OCI-M2 (cell line): ENCODE data around the gene SLC25A38.
"Not testable (repeated sequence)": the region's sequence is repeated elsewhere in the genome, so short reads cannot be mapped to it uniquely, and the experiment has no call there.

ENCODE experiments used
- DNase-seq: peaks from one replicate; lab custom pipeline; 2025; ENCODE audit not compliant: unreplicated experiment; lab: John Stamatoyannopoulos, UW

SLC25A38 gene, protein sequence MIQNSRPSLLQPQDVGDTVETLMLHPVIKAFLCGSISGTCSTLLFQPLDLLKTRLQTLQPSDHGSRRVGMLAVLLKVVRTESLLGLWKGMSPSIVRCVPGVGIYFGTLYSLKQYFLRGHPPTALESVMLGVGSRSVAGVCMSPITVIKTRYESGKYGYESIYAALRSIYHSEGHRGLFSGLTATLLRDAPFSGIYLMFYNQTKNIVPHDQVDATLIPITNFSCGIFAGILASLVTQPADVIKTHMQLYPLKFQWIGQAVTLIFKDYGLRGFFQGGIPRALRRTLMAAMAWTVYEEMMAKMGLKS

DNA sequence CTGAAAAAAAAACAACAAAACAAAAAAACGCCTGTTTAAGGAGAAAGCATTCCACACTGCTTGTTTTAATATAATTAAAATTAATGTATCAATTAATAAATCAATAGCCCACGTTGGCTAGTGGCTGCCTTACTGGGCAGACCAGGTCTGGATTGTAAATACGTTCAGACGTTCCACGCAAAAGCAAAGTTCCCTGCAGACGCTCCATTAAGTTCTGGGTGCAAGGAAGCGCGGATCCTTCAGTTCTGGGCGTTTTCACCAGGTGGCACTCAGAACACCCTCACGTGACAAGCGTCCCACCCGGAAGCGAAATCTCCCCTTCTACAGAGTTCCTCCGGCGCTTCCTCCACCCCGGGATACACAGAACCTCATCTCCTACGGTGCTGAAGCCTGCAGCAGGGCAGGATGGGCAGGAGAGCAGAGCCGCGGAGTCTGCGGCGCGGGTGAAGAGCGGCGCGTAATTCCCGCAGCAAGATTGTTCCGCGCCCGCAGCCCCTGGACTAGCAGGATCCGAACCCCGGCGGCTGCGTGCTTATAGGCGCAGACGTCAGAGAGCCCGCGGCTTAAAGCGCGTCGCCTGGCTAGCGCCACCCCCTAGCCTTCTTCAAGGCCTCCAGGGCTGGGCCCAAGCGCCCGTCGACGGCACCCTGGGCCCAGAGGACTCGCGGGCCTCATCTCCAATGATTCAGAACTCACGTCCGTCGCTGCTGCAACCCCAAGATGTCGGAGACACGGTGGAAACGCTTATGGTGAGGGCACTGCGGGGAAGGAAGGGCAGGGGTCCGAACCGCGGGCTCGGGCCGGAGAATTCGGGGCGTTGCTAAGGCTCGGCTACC lies at the start of gene SLC25A38:
SLC25A38 (plus strand) TSS at position 326 of the 836 bp plus-strand sequence; CDS start at position 681, 355 bp downstream.
- DNase-seq: no peak

DNA sequence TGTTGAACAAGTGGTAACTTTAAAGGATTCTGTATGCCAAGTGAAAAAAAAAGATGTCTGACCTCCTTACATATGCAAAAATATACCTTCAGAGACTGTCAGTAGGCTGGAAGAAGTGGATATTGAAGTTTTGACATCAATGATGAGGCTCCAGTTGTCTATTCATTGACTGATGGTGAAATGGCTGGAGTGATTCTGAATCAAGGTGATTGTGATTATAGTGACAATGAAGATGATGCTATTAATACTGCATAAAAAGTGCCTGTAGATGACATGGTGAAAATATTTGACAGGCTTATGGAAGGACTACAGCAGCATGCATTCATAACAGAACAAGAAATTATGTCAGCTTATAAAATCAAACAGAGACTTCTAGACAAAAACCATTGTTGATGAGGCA lies 49.6 kb upstream of the SLC25A38 start:
- DNase-seq: no peak

DNA sequence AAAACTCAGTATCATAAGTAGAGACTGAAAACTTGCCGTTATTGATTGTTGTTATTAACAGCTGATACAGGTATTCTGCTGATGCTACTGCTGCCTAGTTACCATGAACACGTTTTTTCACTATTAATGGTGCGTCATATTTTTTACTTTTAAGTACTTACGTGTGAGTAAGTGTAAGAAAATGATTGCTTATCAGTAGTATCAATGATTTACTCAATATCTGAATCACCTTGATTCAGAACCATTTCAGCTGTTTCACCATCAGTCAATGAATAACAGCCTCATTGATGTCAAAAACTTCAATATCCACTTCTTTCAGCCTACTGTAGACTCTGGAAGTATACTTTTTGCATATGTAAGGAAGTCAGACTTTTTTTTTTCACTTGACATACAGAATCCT lies 49.0 kb upstream of the SLC25A38 start:
- DNase-seq: no peak

DNA sequence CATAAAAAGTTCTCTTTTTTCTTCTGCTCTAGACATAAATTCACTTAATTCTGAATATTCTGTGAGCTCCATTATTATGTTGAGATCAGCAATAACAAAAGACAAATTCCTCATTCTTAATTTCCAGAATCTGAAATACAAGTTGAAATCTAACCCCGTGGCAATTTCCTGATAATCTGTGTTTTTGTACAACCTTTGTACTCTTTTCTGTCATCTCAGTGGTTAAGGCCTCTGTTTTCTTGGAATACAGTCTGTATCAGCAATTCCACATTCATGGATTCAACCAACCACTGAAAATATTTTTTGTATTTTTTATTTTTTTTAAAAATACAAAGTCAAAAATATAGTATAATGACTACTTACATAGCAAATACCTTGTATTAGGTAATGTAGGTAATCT lies 45.0 kb upstream of the SLC25A38 start:
- DNase-seq: no peak

DNA sequence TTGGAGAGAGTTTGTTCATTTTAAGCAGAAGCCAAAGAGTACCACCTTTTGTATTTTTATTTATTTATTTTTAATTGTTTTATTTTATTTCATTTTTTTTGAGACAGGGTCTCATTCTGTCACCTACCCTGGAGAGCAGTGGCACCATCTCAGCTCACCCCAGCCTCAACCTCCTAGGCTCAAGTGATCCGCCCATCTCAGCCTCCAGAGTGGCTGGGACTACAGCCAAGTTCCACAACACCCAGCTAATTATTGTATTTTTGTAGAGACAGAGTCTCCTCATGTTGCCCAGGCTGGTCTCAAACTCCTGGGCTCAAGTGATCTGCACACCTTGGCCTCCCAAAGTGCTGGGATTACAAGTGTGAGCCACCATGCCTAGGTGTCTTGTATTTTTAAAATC lies 44.1 kb upstream of the SLC25A38 start:
- DNase-seq: no peak

DNA sequence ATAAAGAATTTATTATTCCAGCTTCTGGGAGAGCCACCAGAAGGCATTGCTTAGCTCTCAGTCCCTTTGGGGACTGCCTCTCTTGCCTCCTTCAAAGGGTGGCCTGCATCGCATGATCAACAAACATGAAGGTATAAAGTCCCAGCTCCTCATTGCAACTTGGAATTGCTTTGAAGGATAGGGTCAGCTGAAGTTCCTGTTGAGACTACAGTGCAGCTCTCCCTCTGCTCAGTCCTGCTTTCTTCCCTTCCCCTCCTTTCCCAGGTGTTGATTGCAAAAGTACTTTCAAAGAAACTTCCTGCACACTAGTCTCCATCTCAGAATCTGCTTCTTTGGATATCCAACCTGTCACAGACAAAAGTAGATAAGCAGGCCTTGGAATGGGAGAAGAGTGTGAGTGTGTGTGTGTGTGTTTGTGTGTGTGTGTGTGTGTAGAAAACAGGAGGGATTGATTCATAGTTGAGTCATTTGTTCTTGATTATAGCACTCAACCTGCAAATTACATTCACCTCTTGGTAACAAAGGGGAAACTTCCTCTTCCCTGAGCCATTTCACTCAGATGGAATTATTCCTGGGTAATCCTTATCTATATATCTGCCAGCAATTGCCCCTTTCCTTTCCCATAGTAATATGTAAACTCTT lies 40.0 kb upstream of the SLC25A38 start:
- DNase-seq: no peak

DNA sequence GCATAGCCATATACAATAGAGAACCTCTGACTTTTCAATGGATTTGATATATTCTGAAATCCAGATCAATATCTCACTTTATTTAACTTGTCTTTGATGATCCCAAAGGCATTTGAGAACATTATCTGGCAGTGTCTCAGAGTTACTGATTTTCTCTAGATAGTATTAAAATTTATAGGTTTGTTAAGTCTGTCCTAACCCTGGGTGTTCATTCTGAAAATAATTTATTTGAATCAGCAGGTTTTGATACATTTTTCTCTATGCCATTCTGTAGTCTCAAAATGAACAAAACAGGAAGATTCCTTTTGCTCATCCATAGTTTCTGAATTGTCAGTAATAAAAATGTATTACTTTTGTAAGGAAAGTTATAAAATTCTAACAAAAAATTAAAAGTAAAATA lies 39.4 kb upstream of the SLC25A38 start:
- DNase-seq: no peak

DNA sequence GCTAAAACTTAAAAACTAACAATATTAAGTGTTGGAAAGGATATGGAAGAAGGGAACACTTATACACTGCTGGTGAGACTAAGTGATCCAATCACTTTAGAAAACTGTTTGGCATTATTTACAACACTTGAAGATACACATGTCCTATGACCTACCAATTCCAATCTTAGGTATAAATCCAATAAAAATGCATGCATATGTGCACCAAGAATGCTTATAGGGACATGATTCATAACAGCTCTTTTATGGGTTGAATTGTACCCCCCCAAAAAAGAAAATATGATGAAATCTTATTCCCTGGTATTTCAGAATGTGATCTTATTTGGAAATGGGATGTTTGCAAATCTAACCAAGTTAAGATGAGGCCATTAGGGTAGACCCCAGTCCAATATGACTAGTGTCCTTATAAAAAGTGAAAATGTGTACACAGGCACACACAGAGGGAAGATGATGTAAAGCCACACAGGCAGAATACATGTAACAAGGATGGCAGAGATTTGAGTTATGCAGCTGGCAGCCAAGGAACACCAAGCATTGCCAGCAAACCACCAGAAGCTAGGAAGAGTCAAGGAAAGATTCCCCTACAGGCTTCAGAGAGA lies 38.3 kb upstream of the SLC25A38 start:
- no peak for DNase-seq

DNA sequence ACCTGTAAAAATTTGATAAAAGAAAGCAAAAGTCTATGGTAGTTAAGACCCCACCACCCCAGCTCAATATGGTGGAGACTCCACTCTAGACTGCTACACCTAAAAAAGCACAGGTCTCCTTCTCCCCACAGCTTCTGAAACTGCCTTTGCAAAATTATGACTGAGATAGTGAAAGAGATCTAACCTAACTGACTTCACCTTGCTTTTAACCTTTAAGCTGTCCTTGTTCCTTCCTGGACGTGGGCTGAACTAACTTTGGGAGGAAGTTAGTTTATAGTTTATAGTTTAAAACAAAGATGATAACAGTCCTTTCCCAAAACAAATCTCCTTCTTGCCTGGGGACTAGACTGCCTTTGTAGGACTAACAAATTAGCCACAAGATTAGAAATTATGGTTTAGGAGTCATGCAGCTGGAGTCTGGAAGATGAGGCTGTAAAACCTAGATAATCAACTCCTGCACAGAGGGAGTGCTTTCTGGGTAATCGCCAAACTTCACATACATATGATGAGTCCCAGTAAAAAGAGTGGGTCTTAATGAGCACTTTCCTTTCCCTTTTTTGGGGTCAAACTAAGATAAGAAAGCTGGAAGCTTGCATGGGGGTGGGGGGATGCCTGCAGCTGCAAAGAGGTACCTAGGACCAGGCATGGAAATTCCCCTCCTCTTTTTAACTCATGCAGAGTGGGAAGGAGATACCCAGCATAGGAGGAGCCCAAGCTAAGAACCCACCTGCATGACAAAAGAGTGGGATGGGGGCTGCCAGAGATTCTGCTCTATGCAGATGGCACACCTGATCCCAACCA lies 36.2 kb upstream of the SLC25A38 start:
- peak; percentile 7 for DNase-seq

DNA sequence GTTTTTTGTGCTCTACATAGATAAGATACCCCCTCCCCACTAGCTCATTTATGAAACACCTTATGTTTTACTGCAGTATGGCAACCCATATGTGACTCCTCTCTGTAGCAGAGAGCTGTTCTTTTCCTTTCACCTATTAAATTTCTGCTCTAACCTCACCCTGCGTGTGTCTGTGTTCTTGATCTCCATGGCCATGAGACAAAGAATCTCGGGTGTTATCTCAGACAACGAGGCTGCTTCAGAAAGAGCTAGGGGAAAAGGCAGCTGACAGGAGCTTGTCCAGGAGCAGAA lies 35.6 kb upstream of the SLC25A38 start:
- DNase-seq: no peak

DNA sequence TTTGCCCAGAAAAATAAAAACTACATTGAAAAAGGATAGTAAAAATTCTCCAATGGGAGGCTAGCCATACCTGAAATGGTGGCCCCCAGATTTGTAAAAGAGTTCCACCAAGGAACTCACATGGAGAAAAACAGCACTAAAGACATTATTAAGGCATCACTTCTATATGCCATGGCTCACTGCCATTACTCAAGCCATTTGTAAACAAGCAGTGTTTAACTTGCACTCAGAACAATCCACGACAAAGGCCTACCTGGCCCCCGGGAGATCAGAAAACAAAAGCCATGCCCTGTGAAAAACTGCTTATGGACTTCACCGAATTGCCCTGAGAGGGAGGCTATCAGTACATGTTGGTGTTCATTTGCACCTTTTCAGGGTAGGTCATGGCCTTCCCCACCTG lies 34.1 kb upstream of the SLC25A38 start:
- no peak for DNase-seq

DNA sequence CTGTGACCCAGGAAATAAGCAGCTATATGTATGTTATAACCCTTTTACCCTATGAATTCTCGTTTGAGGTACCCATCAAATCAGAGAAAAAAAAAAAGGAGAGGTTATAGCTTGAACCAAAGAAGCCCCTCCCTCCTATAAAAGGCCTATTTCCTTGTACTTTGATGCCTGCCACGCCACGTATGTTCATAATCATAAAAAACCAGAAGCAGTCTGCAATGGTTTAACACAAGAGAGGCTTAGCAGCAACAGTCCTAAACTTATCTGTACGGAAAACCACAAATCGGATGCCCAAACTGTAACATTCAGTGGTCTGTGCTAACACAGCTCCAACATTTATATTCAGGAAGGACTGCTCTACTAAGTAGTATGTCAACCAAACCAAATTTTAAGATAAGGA lies 32.5 kb upstream of the SLC25A38 start:
- no peak for DNase-seq

DNA sequence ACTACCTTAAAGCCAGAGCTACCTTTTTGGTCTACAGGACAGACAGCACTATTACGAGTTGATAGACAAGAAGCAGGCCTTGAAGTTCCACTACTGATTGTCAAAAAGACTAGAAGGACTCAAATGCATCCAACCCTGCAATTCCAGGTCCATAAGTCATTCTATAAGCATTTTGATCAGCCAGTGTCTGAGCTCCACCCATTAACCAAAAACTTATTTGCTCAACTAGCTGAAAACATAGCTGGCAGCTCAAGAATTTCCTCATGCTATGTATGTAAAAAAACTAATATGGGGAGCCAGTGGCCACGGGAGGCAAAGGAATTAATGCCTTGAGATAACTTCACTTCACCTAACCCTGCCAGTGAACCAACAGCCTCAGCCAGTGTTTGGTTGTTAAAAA lies 32.0 kb upstream of the SLC25A38 start:
- not testable (repeated sequence) for DNase-seq

DNA sequence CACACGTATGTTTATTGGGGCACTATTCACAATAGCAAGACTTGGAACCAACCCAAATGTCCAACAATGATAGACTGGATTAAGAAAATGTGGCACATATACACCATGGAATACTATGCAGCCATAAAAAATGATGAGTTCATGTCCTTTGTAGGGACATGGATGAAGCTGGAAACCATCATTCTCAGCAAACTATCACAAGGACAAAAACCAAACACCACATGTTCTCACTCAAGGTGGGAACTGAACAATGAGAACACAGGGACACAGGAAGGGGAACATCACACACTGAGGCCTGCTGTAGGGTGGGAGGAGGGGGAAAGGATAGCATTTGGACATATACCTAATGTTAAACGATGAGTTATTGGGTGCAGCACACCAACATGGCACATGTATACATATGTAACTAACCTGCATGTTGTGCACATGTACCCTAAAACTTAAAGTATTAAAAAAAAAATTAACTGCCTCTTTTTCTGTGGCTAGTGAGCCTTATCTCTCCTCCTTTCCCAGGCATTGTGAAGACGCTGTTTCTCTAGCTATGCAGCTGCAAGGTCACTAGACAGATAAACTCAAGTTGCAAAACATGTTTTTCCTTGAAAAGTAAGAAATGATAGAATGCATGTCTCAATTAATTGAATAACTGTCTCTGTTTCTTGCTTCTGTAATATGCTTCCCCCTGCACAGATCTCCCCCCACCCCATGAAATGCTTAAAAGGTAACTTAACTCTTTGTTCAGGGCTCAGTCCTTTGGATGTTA lies 29.8 kb upstream of the SLC25A38 start:
- not testable (repeated sequence) for DNase-seq

DNA sequence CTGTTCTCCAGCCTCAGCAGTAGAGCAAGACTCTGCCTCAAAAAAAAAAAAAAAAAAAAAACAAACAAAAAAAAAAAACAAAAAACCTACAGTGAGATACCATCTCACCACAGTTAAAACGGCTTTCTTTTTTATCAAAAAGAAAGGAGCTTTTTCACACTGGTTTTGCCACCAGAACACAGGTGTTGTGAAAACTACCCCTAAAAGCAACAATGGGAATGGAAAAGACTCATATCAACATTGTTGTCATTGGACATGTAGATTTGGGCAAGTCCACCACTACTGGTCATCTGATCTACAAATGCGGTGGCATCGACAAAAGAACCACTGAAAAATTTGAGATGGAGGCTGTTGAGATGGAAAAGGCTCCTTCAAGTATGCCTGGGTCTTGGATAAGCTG lies 24.8 kb upstream of the SLC25A38 start:
- DNase-seq: no peak

DNA sequence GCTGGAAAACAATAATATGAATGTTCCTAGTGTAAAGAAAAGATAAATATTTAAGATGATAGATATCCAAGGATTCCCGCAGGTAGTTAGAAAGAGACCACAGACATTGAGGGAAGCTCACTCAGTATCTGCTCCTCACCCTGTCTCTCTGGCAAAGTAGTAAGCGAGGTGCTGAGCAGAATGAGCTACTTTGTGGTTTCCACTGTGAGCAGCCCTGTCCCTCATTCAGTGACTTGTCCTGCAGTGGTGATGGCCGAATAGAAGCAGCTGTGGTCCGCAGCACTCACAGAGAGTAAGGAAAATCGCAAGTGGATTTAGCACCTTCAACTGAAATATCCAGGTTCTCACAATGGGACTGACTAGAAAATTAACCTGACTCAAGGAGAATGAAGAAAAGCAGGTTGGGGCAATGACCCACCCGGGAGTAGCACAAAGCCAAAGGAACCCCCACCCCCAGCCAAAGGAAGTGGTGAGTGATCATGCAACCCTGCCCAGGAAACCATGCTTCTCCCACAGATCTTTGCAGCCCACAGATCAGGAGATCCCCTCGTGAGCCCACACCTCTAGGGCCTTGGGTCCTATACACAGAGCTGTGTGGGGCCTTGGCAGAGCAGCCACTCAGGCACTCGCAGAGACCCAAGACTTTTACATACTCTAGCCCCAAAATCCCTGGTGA lies 21.8 kb upstream of the SLC25A38 start:
- no peak for DNase-seq

DNA sequence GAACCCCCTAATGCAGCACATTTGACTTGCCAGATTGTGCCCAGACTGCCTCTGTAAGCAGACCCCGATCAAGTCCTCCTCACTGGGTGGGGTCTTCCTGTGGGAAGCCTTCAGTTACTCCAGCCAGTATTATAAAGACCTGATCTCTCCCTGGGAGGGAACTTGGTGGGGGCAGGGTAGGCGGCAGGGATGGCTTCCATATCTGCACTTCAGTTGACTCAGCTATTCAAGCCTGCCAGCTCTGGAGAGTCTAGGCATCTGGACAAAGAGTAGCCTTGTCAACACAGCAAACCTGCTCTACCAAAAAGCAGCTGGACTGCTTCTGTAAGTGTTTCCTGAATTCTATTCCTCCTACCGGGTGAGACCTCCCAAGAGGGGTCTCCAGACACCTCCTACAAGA lies 21.0 kb upstream of the SLC25A38 start:
- no peak for DNase-seq

DNA sequence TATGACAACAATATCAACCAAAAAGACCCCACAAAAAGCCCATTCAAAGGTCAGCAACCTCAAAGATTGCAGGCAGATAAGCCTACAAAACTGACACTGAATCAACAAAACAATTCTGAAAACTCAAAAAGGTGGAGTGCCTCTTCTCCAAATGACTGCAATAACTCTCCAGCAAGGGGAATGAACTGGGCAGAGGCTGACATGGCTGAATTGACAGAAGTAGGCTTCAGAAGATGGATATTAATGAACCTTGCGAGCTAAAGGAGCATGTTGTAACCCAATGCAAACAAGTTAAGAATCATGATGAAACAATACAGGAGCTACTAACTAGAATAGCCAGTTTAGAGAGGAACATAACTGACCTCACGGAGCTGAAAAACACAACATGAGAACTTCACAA lies 20.4 kb upstream of the SLC25A38 start:
- no peak for DNase-seq

DNA sequence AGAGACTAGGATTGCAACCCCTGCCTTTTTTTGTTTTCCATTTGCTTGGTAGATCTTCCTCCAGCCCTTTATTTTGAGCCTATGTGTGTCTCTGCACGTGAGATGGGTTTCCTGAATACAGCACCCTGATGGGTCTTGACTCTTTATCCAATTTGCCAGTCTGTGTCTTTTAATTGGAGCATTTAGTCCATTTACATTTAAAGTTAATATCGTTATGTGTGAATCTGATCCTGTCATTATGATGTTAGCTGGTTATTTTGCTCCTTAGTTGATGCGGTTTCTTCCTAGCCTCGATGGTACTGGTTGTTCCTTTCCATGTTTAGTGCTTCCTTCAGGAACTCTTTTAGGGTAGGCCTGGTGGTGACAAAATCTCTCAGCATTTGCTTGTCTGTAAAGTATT lies 12.7 kb upstream of the SLC25A38 start:
- not testable (repeated sequence) for DNase-seq

DNA sequence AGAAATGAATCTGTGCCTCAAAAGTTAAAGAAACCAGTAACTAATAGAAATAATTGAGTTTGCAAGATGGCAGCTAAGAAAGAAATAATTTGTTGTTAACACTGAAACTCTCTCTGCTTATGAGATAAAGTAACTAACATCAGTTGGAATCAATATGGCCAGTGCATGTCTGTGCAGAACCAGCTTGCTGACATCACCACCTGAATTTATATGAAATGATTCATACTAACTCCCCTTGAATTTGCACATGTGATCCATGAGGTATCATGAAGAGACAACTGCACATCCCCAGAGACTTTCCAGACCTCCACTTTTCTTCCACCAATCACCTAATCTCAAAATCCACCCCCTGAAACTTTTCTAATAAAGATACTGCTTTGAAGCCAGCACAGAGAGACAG lies 10.3 kb upstream of the SLC25A38 start:
- DNase-seq: no peak
